ENCODE measurements around the gene MEF2B. TPM values are rescaled to one million over a fixed set of nuclear protein-coding genes. Genes with fewer than 3 reads are reported as not detected.

The MEF2B gene
- total RNA-seq, 1 experiment from 2014 or later: 1.3 TPM

DNA sequence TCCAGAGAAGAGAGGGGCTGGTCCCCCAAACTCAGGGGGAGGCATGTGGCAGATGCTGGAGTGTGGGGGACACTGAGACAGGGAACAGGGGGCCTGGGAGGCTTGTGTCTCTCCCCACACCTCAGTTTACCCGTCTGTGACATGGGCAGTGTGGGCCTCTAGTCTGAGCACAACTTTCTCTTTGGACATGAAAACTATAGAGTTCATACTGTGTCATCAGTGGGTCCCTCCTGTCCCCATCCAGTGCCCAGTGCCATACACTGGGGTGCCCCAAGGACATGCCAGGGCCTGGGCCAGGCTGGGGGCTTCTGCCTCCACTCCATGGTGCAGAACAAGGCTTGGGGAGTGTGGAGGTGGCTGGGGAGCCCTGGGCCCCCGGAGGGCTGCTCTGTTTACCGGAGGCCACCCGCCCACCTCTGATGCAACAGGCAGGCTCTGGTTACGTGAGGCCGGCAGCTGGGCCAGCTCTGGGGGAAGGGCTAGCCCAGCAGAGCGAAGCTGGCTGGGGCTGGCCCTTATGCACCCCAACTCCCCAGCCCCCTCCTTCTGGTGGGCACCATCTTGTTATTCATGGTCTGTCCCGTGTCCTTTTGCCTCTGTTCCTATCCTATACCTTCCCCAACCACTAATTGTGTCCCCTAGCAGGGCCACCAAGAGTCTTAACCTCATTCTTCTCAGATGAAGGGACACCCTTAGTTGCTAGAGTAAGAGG, 1.9 kb upstream of the MEF2B start:
- Histone ChIP-seq H3K9ac (ENCODE audit: extremely low read depth, insufficient read length, low read length) (no peak overlapping the region), H2BK20ac (ENCODE audit: low read depth, low read length, poor library complexity, severe bottlenecking) (no peak overlapping the region), H3K27ac (ENCODE audit: insufficient read length, low read depth, low read length) (no peak overlapping the region), H2BK12ac (ENCODE audit: insufficient read length, low read depth, low read length) (no peak overlapping the region), H3K79me2 (ENCODE audit: insufficient read depth, low read length) (no peaks in the 10 kb centered on the region), H3K27me3 (ENCODE audit: insufficient read depth, low read length) (peaks cover 6% of the 10 kb centered on the region; the same call in 1 of the 2 replicates), H3T11ph (ENCODE audit: low read length) (no peak overlapping the region), H3K56ac (ENCODE audit: insufficient read length, low read depth, low read length) (no peak overlapping the region), H2BK120ac (ENCODE audit: low read depth, low read length, poor library complexity, severe bottlenecking) (no peak overlapping the region), H3K14ac (ENCODE audit: insufficient read depth, low read length) (no peak overlapping the region), H4K5ac (ENCODE audit: insufficient read length, low read depth, low read length) (no peak overlapping the region), H3K4me2 (ENCODE audit: insufficient read depth, insufficient read length, low read length) (no peak overlapping the region), H4K8ac (replicated peaks; ENCODE audit: insufficient read length, low read depth, low read length) (no peak overlapping the region), H3K23ac (ENCODE audit: insufficient read length, low read depth, low read length) (no peak overlapping the region), H3K79me1 (ENCODE audit: insufficient read depth, low read depth, low read length, poor library complexity, severe bottlenecking) (no peaks in the 10 kb centered on the region), H2AK5ac (ENCODE audit: insufficient read length, low read length) (no peak overlapping the region), H3K9me3 (ENCODE audit: control insufficient read depth, low read depth, low read length) (no peaks in the 10 kb centered on the region), H3K4me1 (ENCODE audit: insufficient read depth, low read length) (no peaks in the 10 kb centered on the region), H2AFZ (ENCODE audit: low read length) (no peak overlapping the region), H3K4ac (ENCODE audit: low read depth, low read length) (no peak overlapping the region), H3K23me2 (ENCODE audit: insufficient read length, low read depth, low read length, poor library complexity, severe bottlenecking) (no peaks in the 10 kb centered on the region), H3K18ac (ENCODE audit: insufficient read length, low read depth, low read length) (no peak overlapping the region), H2BK5ac (ENCODE audit: insufficient read length, low read length) (no peak overlapping the region), H4K20me1 (ENCODE audit: control insufficient read depth, insufficient read depth, insufficient read length) (no peaks in the 10 kb centered on the region), H2BK15ac (ENCODE audit: low read depth, low read length) (no peak overlapping the region), H4K91ac (ENCODE audit: insufficient read length, low read depth, low read length) (no peak overlapping the region)
- Mint-ChIP-seq H3K27me3 (ENCODE audit: low read depth) (peaks cover 63% of the 10 kb centered on the region), H3K36me3 (ENCODE audit: insufficient read depth in 1 of 3, low read depth in 3 of 3) (peaks cover 0 to 3% (median 0%) of the 10 kb centered on the region in 3 experiments; a peak in 1 of 7 replicates), H3K4me1 (peaks cover 18 to 32% of the 10 kb centered on the region in 2 experiments), H3K27ac (no peak overlapping the region), H3K4me3 (no peak overlapping the region), H3K9me3 (no peaks in the 10 kb centered on the region)
- no peak for DNase-seq
- WGBS (ENCODE audit: extremely low coverage, insufficient read length, low lambda C conversion rate): no CpG with 5 or more reads among the region's 8 CpGs
- TF ChIP-seq, protein P1, sequence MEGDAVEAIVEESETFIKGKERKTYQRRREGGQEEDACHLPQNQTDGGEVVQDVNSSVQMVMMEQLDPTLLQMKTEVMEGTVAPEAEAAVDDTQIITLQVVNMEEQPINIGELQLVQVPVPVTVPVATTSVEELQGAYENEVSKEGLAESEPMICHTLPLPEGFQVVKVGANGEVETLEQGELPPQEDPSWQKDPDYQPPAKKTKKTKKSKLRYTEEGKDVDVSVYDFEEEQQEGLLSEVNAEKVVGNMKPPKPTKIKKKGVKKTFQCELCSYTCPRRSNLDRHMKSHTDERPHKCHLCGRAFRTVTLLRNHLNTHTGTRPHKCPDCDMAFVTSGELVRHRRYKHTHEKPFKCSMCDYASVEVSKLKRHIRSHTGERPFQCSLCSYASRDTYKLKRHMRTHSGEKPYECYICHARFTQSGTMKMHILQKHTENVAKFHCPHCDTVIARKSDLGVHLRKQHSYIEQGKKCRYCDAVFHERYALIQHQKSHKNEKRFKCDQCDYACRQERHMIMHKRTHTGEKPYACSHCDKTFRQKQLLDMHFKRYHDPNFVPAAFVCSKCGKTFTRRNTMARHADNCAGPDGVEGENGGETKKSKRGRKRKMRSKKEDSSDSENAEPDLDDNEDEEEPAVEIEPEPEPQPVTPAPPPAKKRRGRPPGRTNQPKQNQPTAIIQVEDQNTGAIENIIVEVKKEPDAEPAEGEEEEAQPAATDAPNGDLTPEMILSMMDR (conservative IDR thresholded peaks at IDR 0.05): no peak

Measured in H9 (cell line).